Subcutaneous abdominal adipose tissue (tissue), 5 donors: ENCODE measurements around the gene CTCF.

Source experiments
- H3K27ac ChIP-seq: one replicate; pipeline ENCODE4 v1.7.0; 2013; ENCODE audit warnings: low read depth, mild to moderate bottlenecking, inconsistent platforms, low read length, moderate library complexity
- H3K27me3 ChIP-seq, 5 donors: one replicate each; pipeline ENCODE4 v1.7.0; 2013; ENCODE audit warnings: low read length in 5 of 5, inconsistent platforms in 1 of 5; ENCODE audit not compliant: control insufficient read depth in 5 of 5, insufficient read depth in 4 of 5
- H3K36me3 ChIP-seq, 5 donors: one replicate each; pipeline ENCODE4 v1.7.0; 2013; ENCODE audit warnings: low read length in 5 of 5; ENCODE audit not compliant: control insufficient read depth in 5 of 5, insufficient read depth in 5 of 5
- H3K4me1 ChIP-seq, 5 donors: one replicate each; pipeline ENCODE4 v1.7.0; 2013; ENCODE audit warnings: low read length in 5 of 5, mild to moderate bottlenecking in 3 of 5, moderate library complexity in 1 of 5; ENCODE audit not compliant: control insufficient read depth in 5 of 5, insufficient read depth in 5 of 5
- H3K4me3 ChIP-seq, 5 donors: one replicate each; pipeline ENCODE4 v1.7.0; 2013; ENCODE audit warnings: low read length in 5 of 5, low read depth in 1 of 5
- H3K9ac ChIP-seq, 5 donors: one replicate each; pipeline ENCODE4 v1.7.0; 2013; ENCODE audit warnings: low read length in 5 of 5, mild to moderate bottlenecking in 4 of 5, moderate library complexity in 3 of 5
- H3K9me3 ChIP-seq, 5 donors: one replicate each; pipeline ENCODE4 v1.7.0; 2013; ENCODE audit warnings: low read length in 5 of 5; ENCODE audit not compliant: control insufficient read depth in 5 of 5
- donor health status: healthy.
- donor health status: healthy.
- donor health status: healthy.
- donor health status: healthy.
- donor health status: healthy.

CTCF gene

DNA sequence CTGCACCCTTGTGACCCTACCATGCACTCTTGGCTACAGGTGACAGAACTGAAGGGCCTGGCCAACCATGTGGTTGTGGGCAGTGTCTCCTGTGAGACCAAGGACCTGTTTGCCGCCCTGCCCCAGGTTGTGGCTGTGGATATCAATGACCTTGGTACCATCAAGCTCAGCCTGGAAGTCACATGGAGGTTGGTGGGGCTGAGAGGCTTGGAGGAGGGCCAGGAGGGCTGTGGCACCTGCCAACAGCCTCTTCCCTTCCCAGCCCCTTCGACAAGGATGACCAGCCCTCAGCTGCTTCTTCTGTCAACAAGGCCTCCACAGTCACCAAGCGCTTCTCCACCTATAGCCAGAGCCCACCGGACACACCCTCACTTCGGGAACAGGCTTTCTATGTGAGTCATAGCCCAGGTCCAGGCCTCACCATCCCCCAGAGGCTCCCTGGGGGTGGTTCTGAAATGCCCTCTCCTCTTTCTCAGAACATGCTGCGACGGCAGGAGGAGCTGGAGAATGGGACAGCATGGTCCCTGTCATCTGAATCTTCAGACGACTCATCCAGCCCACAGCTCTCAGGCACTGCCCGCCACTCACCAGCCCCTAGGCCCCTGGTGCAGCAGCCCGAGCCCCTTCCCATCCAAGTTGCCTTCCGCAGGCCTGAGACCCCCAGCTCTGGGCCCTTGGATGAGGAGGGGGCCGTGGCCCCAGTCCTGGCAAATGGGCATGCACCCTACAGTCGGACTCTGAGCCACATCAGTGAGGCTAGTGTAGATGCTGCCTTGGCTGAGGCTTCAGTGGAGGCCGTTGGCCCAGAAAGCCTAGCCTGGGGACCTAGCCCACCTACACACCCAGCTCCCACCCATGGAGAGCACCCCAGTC, 20.7 kb upstream of the CTCF start:
- no peak overlapping the region for H3K4me3 ChIP-seq
- peaks cover 0 to 81% (median 76%) of the 10 kb centered on the region in 5 donors for H3K36me3 ChIP-seq
- peaks cover 4 to 79% (median 33%) of the 10 kb centered on the region in 5 donors for H3K4me1 ChIP-seq
- H3K27ac ChIP-seq, result no peak overlapping the region
- H3K27me3 ChIP-seq, result no peaks in the 10 kb centered on the region
- H3K9me3 ChIP-seq, result no peaks in the 10 kb centered on the region
- no peak overlapping the region for H3K9ac ChIP-seq

DNA sequence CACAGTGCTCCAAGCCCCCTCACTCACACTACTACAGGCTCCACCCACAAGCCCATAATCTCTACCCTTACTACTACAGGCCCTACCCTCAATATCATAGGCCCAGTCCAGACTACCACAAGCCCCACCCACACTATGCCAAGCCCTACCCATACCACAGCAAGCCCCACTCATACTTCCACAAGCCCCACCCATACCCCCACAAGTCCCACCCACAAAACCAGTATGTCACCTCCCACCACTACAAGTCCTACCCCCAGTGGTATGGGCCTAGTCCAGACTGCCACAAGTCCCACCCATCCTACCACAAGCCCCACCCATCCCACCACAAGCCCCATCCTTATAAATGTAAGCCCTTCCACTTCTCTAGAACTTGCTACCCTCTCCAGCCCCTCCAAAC, 19.9 kb upstream of the CTCF start:
- Histone ChIP-seq H3K27ac (no peak overlapping the region), H3K4me3 (no peak overlapping the region), H3K4me1 (peaks cover 10 to 82% (median 33%) of the 10 kb centered on the region in 5 donors), H3K27me3 (no peaks in the 10 kb centered on the region), H3K9ac (no peak overlapping the region), H3K36me3 (peaks cover 0 to 87% (median 84%) of the 10 kb centered on the region in 5 donors), H3K9me3 (no peaks in the 10 kb centered on the region)

DNA sequence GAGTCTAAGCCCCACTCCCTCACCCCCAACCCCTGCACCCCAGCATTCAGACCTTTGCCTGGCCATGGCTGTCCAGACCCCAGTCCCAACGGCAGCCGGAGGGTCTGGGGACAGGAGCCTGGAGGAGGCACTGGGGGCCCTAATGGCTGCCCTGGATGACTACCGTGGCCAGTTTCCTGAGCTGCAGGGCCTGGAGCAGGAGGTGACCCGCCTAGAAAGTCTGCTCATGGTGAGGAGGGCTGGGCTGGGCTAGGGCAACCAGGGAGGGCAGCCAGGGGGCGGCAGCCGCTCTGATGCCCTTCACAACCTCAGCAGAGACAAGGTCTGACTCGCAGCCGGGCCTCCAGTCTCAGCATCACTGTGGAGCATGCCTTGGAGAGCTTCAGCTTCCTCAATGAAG, 19.3 kb upstream of the CTCF start:
- no peak overlapping the region for H3K9ac ChIP-seq
- no peak overlapping the region for H3K4me3 ChIP-seq
- no peaks in the 10 kb centered on the region for H3K27me3 ChIP-seq
- H3K36me3 ChIP-seq, result peaks cover 0 to 91% (median 87%) of the 10 kb centered on the region in 5 donors
- peaks cover 11 to 88% (median 35%) of the 10 kb centered on the region in 5 donors for H3K4me1 ChIP-seq
- H3K27ac ChIP-seq, result no peak overlapping the region
- H3K9me3 ChIP-seq, result no peaks in the 10 kb centered on the region

DNA sequence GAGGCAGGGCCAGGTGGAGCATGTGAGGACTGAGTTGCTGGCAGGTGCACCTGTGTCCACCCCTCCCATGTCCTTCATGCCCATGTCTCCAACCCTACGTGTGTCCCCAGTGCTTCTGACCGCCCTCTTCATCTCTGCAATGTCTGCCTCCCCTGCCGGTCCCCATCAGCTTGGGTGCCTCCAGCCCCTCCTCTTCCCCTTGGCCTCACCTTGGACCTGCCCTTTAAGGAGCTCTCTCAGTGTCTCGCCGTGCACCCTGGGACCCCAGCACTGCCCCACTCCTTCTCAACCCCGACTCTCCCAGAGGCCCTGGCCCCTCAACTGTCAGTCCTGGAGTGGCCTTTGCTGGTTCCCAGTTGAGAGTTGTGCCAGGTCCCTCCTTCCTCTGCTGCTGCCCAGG, 18.7 kb upstream of the CTCF start:
- Histone ChIP-seq H3K9me3 (no peaks in the 10 kb centered on the region), H3K4me1 (peaks cover 11 to 88% (median 30%) of the 10 kb centered on the region in 5 donors), H3K36me3 (peaks cover 0 to 94% (median 89%) of the 10 kb centered on the region in 5 donors), H3K4me3 (no peak overlapping the region), H3K9ac (no peak overlapping the region), H3K27me3 (no peaks in the 10 kb centered on the region), H3K27ac (no peak overlapping the region)

DNA sequence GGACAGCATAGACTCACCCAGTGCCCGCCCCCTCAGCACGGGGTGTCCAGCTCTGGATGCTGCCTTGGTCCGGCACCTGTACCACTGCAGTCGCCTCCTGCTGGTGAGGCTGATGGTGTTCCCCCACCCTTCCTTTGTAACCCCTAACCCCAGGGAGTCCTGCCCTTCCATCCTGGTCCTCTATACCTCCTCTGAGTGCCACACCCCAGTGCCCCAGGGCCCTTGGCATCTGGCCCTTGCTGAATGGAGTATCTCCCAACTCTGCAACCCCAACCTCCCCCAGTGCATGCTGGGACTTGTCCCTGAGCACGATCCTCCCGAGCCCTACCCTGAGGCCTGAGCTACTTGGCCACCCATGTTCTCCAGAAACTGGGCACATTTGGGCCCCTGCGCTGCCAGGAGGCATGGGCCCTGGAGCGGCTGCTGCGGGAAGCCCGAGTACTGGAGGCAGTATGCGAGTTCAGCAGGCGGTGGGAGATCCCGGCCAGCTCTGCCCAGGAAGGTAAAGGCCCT, 17.9 kb upstream of the CTCF start:
- H3K4me3 ChIP-seq, result no peak overlapping the region
- no peak overlapping the region for H3K27ac ChIP-seq
- peaks cover 0 to 95% (median 82%) of the 10 kb centered on the region in 5 donors for H3K36me3 ChIP-seq
- H3K9ac ChIP-seq, result no peak overlapping the region
- H3K4me1 ChIP-seq, result peaks cover 11 to 80% (median 22%) of the 10 kb centered on the region in 5 donors
- no peaks in the 10 kb centered on the region for H3K27me3 ChIP-seq
- H3K9me3 ChIP-seq, result no peaks in the 10 kb centered on the region

DNA sequence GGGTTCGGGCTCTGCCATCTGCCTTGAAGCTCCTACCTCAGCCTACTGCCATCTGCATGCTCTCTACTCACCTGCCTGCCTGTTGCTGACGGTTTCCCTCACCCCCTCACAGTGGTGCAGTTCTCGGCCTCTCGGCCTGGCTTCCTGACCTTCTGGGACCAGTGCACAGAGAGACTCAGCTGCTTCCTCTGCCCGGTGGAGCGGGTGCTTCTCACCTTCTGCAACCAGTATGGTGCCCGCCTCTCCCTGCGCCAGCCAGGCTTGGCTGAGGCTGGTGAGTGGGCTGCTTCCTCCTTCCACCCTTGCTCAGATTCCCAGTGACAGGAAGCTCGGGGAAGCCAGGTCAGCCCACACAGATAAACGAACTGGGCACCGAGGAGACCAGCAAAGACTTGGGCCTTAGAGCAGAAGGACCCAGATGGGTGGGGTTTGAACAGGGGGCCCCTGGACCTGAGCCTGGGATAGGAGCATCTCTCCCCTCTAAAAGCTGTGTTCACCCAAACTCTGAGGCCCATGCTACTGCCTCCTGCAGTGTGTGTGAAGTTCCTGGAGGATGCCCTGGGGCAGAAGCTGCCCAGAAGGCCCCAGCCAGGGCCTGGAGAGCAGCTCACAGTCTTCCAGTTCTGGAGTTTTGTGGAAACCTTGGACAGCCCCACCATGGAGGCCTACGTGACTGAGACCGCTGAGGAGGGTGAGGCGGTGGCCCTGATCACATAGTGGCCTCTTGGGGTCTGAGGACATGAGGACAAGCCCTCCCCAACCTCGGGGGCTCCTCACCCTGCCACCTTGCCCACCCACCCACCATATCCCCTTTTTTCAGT, 17.3 kb upstream of the CTCF start:
- Histone ChIP-seq H3K9me3 (no peaks in the 10 kb centered on the region), H3K27ac (peak overlapping the region; percentile 2), H3K4me3 (no peak overlapping the region), H3K27me3 (no peaks in the 10 kb centered on the region), H3K9ac (no peak overlapping the region), H3K36me3 (peaks cover 0 to 90% (median 75%) of the 10 kb centered on the region in 5 donors), H3K4me1 (peaks cover 11 to 77% (median 20%) of the 10 kb centered on the region in 5 donors)

DNA sequence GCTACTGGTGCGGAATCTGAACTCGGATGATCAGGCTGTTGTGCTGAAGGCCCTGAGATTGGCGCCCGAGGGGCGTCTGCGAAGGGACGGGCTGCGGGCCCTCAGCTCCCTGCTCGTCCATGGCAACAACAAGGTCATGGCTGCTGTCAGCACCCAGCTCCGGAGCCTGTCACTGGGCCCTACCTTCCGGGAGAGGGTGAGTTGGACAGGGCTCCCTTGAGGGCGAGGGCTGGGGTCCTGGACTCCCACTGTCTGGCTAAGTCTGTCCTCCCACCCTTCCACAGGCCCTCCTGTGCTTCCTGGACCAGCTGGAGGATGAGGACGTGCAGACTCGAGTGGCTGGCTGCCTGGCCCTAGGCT, 16.7 kb upstream of the CTCF start:
- Histone ChIP-seq H3K9me3 (no peaks in the 10 kb centered on the region), H3K36me3 (peaks cover 0 to 84% (median 69%) of the 10 kb centered on the region in 5 donors), H3K4me3 (no peak overlapping the region), H3K27me3 (no peaks in the 10 kb centered on the region), H3K4me1 (peaks cover 10 to 72% (median 20%) of the 10 kb centered on the region in 5 donors), H3K9ac (no peak overlapping the region), H3K27ac (peak overlapping the region; percentile 2)

DNA sequence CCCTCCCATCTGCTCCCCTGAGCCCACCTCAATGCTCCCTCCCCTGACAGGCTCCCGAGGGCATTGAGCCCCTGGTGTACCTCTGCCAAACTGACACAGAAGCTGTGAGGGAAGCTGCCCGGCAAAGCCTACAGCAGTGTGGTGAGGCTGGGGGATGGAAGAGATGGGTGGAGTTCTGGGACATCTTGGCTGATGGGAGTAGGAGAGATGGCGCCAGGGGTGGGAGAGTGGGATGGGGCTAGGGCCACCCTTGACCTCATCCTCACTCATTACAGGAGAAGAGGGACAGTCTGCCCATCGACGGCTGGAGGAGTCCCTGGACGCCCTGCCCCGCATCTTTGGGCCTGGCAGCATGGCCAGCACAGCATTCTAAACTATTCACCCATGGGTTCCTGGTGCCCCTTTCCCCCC, 16.2 kb upstream of the CTCF start:
- no peak overlapping the region for H3K4me3 ChIP-seq
- H3K27ac ChIP-seq, result peak overlapping the region; percentile 2
- H3K4me1 ChIP-seq, result peaks cover 8 to 70% (median 20%) of the 10 kb centered on the region in 5 donors
- peaks cover 0 to 79% (median 65%) of the 10 kb centered on the region in 5 donors for H3K36me3 ChIP-seq
- no peaks in the 10 kb centered on the region for H3K27me3 ChIP-seq
- H3K9me3 ChIP-seq, result no peaks in the 10 kb centered on the region
- H3K9ac ChIP-seq, result peak overlapping the region in 1 of 5 donors; percentile 5

DNA sequence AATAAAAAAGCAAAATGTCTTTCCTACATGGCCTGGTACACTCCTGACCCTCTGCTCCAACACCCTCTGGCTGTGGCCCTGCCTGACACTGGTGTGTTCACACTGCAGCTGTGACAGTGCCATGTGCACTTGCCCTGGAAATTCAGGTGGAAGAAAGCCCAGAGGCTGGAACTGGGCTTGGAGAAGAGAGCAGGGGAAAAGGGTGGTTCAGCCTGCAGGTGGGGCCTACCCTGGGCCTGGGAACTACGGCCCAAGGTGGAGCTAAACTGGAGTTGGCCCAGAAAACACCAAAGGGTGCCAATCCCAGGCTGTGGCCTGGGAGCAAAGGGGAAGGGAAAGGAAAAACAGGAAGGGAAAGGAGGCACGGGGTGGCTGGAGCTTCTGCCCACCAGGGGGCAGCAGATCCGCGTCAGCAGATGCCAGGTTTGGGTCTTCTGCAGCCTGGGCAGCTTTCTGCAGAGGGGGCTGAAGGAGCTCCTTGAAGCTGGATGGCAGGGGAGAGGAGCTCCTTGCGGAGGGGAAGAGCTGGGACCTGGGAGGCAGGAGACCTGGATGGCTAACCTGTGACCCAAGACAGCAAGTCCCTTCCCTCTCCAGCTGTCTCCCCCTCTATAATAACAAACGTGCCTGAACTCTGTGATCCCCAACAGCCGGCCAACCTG, 15.4 kb upstream of the CTCF start:
- no peak overlapping the region for H3K27ac ChIP-seq
- no peaks in the 10 kb centered on the region for H3K27me3 ChIP-seq
- no peak overlapping the region for H3K4me3 ChIP-seq
- peaks cover 0 to 71% (median 57%) of the 10 kb centered on the region in 5 donors for H3K36me3 ChIP-seq
- peak overlapping the region in 1 of 5 donors; percentile 5 for H3K9ac ChIP-seq
- no peaks in the 10 kb centered on the region for H3K9me3 ChIP-seq
- H3K4me1 ChIP-seq, result peaks cover 8 to 63% (median 20%) of the 10 kb centered on the region in 5 donors
